Neuronal stem cell (in vitro differentiated cells): ENCODE data around the gene MORF4L1.

ENCODE experiments used
- DNase-seq: peaks from one replicate; pipeline ENCODE4 v3.0.0-alpha.2; 2013; ENCODE audit warnings: low spot score
- H2AFZ ChIP-seq: one replicate; pipeline ENCODE4 v1.6.1; 2013; ENCODE audit warnings: mild to moderate bottlenecking, low read length, inconsistent platforms
- H2AK5ac ChIP-seq: 2 replicates; pipeline ENCODE4 v1.6.1; 2013; ENCODE audit warnings: low read depth, mild to moderate bottlenecking, inconsistent platforms, low read length, moderate library complexity, mixed read lengths
- H2BK120ac ChIP-seq: 2 replicates; pipeline ENCODE4 v1.6.1; 2013; ENCODE audit warnings: low read depth, mild to moderate bottlenecking, inconsistent platforms, low read length, moderate library complexity, mixed read lengths
- H2BK12ac ChIP-seq: one replicate; pipeline ENCODE4 v1.6.1; 2013; ENCODE audit warnings: low read length, inconsistent platforms
- H2BK15ac ChIP-seq: 2 replicates; pipeline ENCODE4 v1.6.1; 2013; ENCODE audit warnings: mild to moderate bottlenecking, low read length, inconsistent platforms, mixed read lengths
- H2BK5ac ChIP-seq: one replicate; pipeline ENCODE4 v1.6.1; 2013; ENCODE audit warnings: inconsistent platforms, mild to moderate bottlenecking, low read length, moderate library complexity
- H3K14ac ChIP-seq: one replicate; pipeline ENCODE4 v1.6.1; 2013; ENCODE audit warnings: low read length, inconsistent platforms
- H3K18ac ChIP-seq: 2 replicates; pipeline ENCODE4 v1.6.1; 2013; ENCODE audit warnings: low read length, inconsistent platforms
- H3K23ac ChIP-seq: 2 replicates; pipeline ENCODE4 v1.6.1; 2013; ENCODE audit warnings: low read depth, mild to moderate bottlenecking, mixed read lengths, low read length, inconsistent platforms; ENCODE audit not compliant: poor library complexity
- H3K27ac ChIP-seq: replicated peaks from 3 replicates; pipeline ENCODE4 v1.5.1; 2013; ENCODE audit warnings: low read length, inconsistent platforms
- H3K27me3 ChIP-seq, 3 experiments: 2 replicates each; pipeline ENCODE4 v1.6.1; 2013; ENCODE audit warnings: low read length in 3 of 3, mild to moderate bottlenecking in 2 of 3, inconsistent platforms in 1 of 3, low read depth in 1 of 3, mixed read lengths in 1 of 3, moderate library complexity in 1 of 3; ENCODE audit not compliant: control insufficient read depth in 3 of 3, insufficient read depth in 3 of 3
- H3K36me3 ChIP-seq, 2 donors: replicated peaks in 1 of 2; 2 replicates each; pipeline ENCODE4 v1.6.1; 2013; ENCODE audit warnings: low read length in 2 of 2; ENCODE audit not compliant: control insufficient read depth in 2 of 2, insufficient read depth in 2 of 2
- H3K4ac ChIP-seq: 2 replicates; pipeline ENCODE4 v1.6.1; 2013; ENCODE audit warnings: inconsistent platforms, mild to moderate bottlenecking, low read length, moderate library complexity
- H3K4me1 ChIP-seq, 2 donors: 1 replicate in 1 of 2; 2 replicates in 1 of 2; pipeline ENCODE4 v1.6.1; 2013; ENCODE audit warnings: low read length in 2 of 2, low read depth in 1 of 2; ENCODE audit not compliant: control insufficient read depth in 2 of 2, insufficient read depth in 1 of 2
- H3K4me2 ChIP-seq: one replicate; pipeline ENCODE4 v1.6.1; 2013; ENCODE audit warnings: mild to moderate bottlenecking, low read length, inconsistent platforms; ENCODE audit not compliant: insufficient read depth, poor library complexity, severe bottlenecking
- H3K4me3 ChIP-seq, 2 donors: 2 replicates each; pipeline ENCODE4 v1.5.1; 2013; ENCODE audit warnings: low read length in 2 of 2, mild to moderate bottlenecking in 2 of 2, inconsistent platforms in 1 of 2, moderate library complexity in 1 of 2
- H3K79me1 ChIP-seq: one replicate; pipeline ENCODE4 v1.6.1; 2013; ENCODE audit warnings: low read depth, mild to moderate bottlenecking, inconsistent platforms, low read length, moderate library complexity
- H3K9ac ChIP-seq: one replicate; pipeline ENCODE4 v1.6.1; 2013; ENCODE audit warnings: mild to moderate bottlenecking, low read depth, low read length, inconsistent platforms; ENCODE audit not compliant: poor library complexity
- H3K9me3 ChIP-seq, 2 donors: replicated peaks in 1 of 2; 2 replicates each; pipeline versions ENCODE3 to v1.6.1; 2013; ENCODE audit warnings: low read length in 2 of 2, mild to moderate bottlenecking in 2 of 2, inconsistent platforms in 1 of 2, low read depth in 1 of 2, mixed read lengths in 1 of 2, moderate library complexity in 1 of 2; ENCODE audit not compliant: control insufficient read depth in 2 of 2, insufficient read depth in 1 of 2
- H4K8ac ChIP-seq: one replicate; pipeline ENCODE4 v1.6.1; 2013; ENCODE audit warnings: low read depth, mild to moderate bottlenecking, inconsistent platforms, low read length, moderate library complexity
- H4K91ac ChIP-seq: one replicate; pipeline ENCODE4 v1.6.1; 2013; ENCODE audit warnings: low read length, low read depth, mild to moderate bottlenecking, inconsistent platforms; ENCODE audit not compliant: poor library complexity
- WGBS, 2 donors: extraction: QIAGEN DNeasy Blood & Tissue Kit; methylation state at CpG; one replicate each; pipeline ENCODE4 v1.1.7; 2013; ENCODE audit warnings: missing lambda C conversion rate in 2 of 2, mixed read lengths in 1 of 2; ENCODE audit not compliant: insufficient read length in 2 of 2, insufficient replicate concordance in 1 of 2; ENCODE audit errors: extremely low coverage in 2 of 2; 5-methylcytosine and 5-hydroxymethylcytosine counted together

Gene MORF4L1

GRCh38 chr15:78907577-78907976, 34.9 kb downstream of the MORF4L1 start:
- no peak overlapping the region for H2BK120ac ChIP-seq
- no peak overlapping the region for H3K18ac ChIP-seq
- no peak overlapping the region for H2BK15ac ChIP-seq
- no peak overlapping the region for H3K23ac ChIP-seq
- H2BK12ac ChIP-seq: no peak overlapping the region
- H3K4me1 ChIP-seq: no peaks in the 10 kb centered on the region
- H3K14ac ChIP-seq: no peak overlapping the region
- H4K91ac ChIP-seq: no peak overlapping the region
- peak; percentile 12 for DNase-seq
- H3K4me2 ChIP-seq: no peak overlapping the region
- peaks cover 2% of the 10 kb centered on the region for H3K79me1 ChIP-seq
- H3K36me3 ChIP-seq: peaks cover 25 to 94% of the 10 kb centered on the region in 2 donors
- H2AK5ac ChIP-seq: no peak overlapping the region
- H3K9me3 ChIP-seq: no peaks in the 10 kb centered on the region
- no peak overlapping the region for H3K4me3 ChIP-seq
- H3K27ac ChIP-seq: no peak overlapping the region
- H2AFZ ChIP-seq: no peak overlapping the region
- no CpG with 5 or more reads among the region's 3 CpGs for WGBS, 2 donors
- no peaks in the 10 kb centered on the region for H3K27me3 ChIP-seq
- H3K4ac ChIP-seq: no peak overlapping the region
- H4K8ac ChIP-seq: no peak overlapping the region
- H3K9ac ChIP-seq: no peak overlapping the region
- H2BK5ac ChIP-seq: no peak overlapping the region

GRCh38 chr15:78909160-78909695, 36.5 kb downstream of the MORF4L1 start:
- Histone ChIP-seq H2AFZ (no peak overlapping the region), H4K8ac (no peak overlapping the region), H3K9ac (no peak overlapping the region), H3K4me2 (no peak overlapping the region), H4K91ac (no peak overlapping the region), H3K36me3 (peaks cover 30 to 94% of the 10 kb centered on the region in 2 donors), H2BK5ac (no peak overlapping the region), H3K9me3 (no peaks in the 10 kb centered on the region), H3K18ac (no peak overlapping the region), H3K27ac (peak overlapping the region; percentile 8), H2BK15ac (no peak overlapping the region), H3K4me3 (no peak overlapping the region), H2AK5ac (no peak overlapping the region), H3K14ac (no peak overlapping the region), H3K4ac (no peak overlapping the region), H2BK12ac (no peak overlapping the region), H3K79me1 (peaks cover 2% of the 10 kb centered on the region), H3K27me3 (no peaks in the 10 kb centered on the region), H3K23ac (no peak overlapping the region), H3K4me1 (no peaks in the 10 kb centered on the region), H2BK120ac (no peak overlapping the region)
- WGBS, 2 donors: no CpG with 5 or more reads among the region's 3 CpGs
- no peak for DNase-seq

- Histone ChIP-seq H2BK12ac (no peak overlapping the region), H4K8ac (no peak overlapping the region), H3K4me1 (no peaks in the 10 kb centered on the region), H3K14ac (no peak overlapping the region), H3K36me3 (peaks cover 33 to 92% of the 10 kb centered on the region in 2 donors), H2AK5ac (no peak overlapping the region), H3K18ac (no peak overlapping the region), H3K4me2 (no peak overlapping the region), H3K4ac (no peak overlapping the region), H2AFZ (no peak overlapping the region), H3K27me3 (no peaks in the 10 kb centered on the region), H3K79me1 (peaks cover 2% of the 10 kb centered on the region), H2BK5ac (no peak overlapping the region), H3K9ac (no peak overlapping the region), H3K9me3 (no peaks in the 10 kb centered on the region), H3K4me3 (no peak overlapping the region), H3K23ac (no peak overlapping the region), H3K27ac (peak overlapping the region; percentile 8), H2BK120ac (no peak overlapping the region), H4K91ac (no peak overlapping the region), H2BK15ac (no peak overlapping the region)
- DNase-seq: peak; percentile 68
- WGBS, 2 donors: no CpG with 5 or more reads among the region's 5 CpGs
Observed at GRCh38 chr15:78909791-78910228, 37.1 kb downstream of the MORF4L1 start.

- Histone ChIP-seq H4K91ac (no peak overlapping the region), H3K36me3 (peaks cover 33 to 91% of the 10 kb centered on the region in 2 donors), H4K8ac (no peak overlapping the region), H3K27ac (no peak overlapping the region), H2AFZ (no peak overlapping the region), H3K4me3 (no peak overlapping the region), H3K27me3 (no peaks in the 10 kb centered on the region), H3K18ac (no peak overlapping the region), H2BK120ac (no peak overlapping the region), H3K4me2 (no peak overlapping the region), H3K79me1 (peaks cover 2% of the 10 kb centered on the region), H3K4ac (no peak overlapping the region), H3K9ac (no peak overlapping the region), H3K23ac (no peak overlapping the region), H3K14ac (no peak overlapping the region), H3K9me3 (no peaks in the 10 kb centered on the region), H2AK5ac (no peak overlapping the region), H3K4me1 (no peaks in the 10 kb centered on the region), H2BK12ac (no peak overlapping the region), H2BK15ac (no peak overlapping the region), H2BK5ac (no peak overlapping the region)
- no CpG with 5 or more reads among the region's 7 CpGs for WGBS, 2 donors
- no peak for DNase-seq
Observed at GRCh38 chr15:78910271-78910670, 37.6 kb downstream of the MORF4L1 start.
